ENCODE data around the gene FIGN. TPM values are rescaled to one million over a fixed set of nuclear protein-coding genes. Genes with fewer than 3 reads are reported as not detected.

Gene FIGN
- total and polyA plus RNA-seq, 2 of the 13 experiments (the other 11 are each of a cell fraction or from before 2014, with no cell fraction given), result 6.6 to 6.7 TPM

DNA sequence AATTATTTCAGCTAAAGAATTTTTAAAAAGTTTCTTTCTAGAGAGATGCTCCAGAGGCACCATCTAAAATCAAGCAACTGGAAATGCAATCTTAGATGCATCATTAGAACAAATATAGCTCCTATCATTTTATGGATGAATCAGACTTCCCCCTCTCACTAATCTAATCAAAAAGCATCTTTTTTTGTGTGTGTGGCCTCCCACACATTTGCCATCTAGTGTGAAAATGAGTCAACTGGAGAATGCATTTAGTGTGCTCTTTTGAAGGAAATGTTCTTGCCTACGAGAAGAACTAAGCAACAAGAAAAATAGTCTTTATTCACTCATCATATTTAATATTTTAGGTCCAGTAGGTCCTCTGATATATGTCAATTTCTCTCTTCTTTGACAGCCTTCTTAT is 39.5 kb upstream of the FIGN start (continued):
- TF ChIP-seq, protein P1, sequence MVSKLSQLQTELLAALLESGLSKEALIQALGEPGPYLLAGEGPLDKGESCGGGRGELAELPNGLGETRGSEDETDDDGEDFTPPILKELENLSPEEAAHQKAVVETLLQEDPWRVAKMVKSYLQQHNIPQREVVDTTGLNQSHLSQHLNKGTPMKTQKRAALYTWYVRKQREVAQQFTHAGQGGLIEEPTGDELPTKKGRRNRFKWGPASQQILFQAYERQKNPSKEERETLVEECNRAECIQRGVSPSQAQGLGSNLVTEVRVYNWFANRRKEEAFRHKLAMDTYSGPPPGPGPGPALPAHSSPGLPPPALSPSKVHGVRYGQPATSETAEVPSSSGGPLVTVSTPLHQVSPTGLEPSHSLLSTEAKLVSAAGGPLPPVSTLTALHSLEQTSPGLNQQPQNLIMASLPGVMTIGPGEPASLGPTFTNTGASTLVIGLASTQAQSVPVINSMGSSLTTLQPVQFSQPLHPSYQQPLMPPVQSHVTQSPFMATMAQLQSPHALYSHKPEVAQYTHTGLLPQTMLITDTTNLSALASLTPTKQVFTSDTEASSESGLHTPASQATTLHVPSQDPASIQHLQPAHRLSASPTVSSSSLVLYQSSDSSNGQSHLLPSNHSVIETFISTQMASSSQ (IDR thresholded peaks at IDR 0.05; ENCODE audit: low read depth), result no peak
- TF ChIP-seq, protein P1 (CRISPR knock-in tag; IDR thresholded peaks at IDR 0.05; ENCODE audit: borderline replicate concordance), result no peak
- TF ChIP-seq, protein P2, sequence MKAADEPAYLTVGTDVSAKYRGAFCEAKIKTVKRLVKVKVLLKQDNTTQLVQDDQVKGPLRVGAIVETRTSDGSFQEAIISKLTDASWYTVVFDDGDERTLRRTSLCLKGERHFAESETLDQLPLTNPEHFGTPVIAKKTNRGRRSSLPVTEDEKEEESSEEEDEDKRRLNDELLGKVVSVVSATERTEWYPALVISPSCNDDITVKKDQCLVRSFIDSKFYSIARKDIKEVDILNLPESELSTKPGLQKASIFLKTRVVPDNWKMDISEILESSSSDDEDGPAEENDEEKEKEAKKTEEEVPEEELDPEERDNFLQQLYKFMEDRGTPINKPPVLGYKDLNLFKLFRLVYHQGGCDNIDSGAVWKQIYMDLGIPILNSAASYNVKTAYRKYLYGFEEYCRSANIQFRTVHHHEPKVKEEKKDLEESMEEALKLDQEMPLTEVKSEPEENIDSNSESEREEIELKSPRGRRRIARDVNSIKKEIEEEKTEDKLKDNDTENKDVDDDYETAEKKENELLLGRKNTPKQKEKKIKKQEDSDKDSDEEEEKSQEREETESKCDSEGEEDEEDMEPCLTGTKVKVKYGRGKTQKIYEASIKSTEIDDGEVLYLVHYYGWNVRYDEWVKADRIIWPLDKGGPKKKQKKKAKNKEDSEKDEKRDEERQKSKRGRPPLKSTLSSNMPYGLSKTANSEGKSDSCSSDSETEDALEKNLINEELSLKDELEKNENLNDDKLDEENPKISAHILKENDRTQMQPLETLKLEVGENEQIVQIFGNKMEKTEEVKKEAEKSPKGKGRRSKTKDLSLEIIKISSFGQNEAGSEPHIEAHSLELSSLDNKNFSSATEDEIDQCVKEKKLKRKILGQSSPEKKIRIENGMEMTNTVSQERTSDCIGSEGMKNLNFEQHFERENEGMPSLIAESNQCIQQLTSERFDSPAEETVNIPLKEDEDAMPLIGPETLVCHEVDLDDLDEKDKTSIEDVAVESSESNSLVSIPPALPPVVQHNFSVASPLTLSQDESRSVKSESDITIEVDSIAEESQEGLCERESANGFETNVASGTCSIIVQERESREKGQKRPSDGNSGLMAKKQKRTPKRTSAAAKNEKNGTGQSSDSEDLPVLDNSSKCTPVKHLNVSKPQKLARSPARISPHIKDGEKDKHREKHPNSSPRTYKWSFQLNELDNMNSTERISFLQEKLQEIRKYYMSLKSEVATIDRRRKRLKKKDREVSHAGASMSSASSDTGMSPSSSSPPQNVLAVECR (CRISPR knock-in tag; IDR thresholded peaks at IDR 0.05; ENCODE audit: borderline replicate concordance), result no peak

DNA sequence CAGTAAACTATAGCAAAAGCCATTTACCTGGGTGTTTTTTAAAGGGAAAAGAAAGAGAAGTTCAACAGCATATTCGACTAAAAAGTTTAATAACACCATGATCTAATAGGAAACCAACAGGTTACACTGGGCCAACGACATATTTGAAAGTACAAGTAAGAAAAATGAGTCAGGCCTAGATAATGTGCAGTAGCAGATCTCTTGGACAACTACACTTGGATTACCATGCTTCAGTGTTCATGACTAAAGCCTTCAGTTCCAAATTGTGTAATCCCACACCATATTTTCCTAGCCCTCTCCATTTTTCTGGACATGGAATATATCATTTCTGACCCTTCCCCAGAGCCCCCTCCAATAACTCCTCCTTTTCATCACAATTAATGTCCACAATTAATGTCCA is 39.1 kb upstream of the FIGN start:
- no peaks in the 10 kb centered on the region for H3K36me3 ChIP-seq (replicated peaks in 1 of 2; ENCODE audit: control insufficient read depth in 1 of 2, insufficient read depth in 2 of 2, low read length in 2 of 2)
- POLR2A ChIA-PET, result no interaction called here
- WGBS (ENCODE audit: low lambda C conversion rate), result 1% methylated on average over 2 of the region's 2 CpGs
- H3K27me3 ChIP-seq (ENCODE audit: control insufficient read depth in 1 of 2, insufficient read depth in 2 of 2, low read length in 2 of 2), result no peaks in the 10 kb centered on the region
- H3K27ac ChIP-seq (ENCODE audit: extremely low read length, insufficient read depth, low read length), result no peak overlapping the region
- H4K20me1 ChIP-seq (ENCODE audit: insufficient read depth, low read length), result no peaks in the 10 kb centered on the region
- in situ Hi-C loops (cut with HindIII; ENCODE audit: extremely low pct_ligation_motif_present, low pct_unique_long_range_greater_than_20kb) (no loop called here), intact Hi-C loops (cut with micrococcal nuclease; ENCODE audit: unreplicated experiment) (no loop called here)
- FAIRE-seq (no peak), DNase-seq (ENCODE audit: low spot score) (no peak), ATAC-seq (no peak)
- H3K4me2 ChIP-seq (ENCODE audit: low read depth, low read length), result no peak overlapping the region
- TF ChIP-seq CBX2 (IDR thresholded peaks at IDR 0.05; ENCODE audit: low read depth, low read length), result no peak
- no peak for TF ChIP-seq CBX2 (CRISPR knock-in tag; IDR thresholded peaks at IDR 0.05; ENCODE audit: low read depth)
- no peak for TF ChIP-seq ZNF549 (CRISPR knock-in tag; IDR thresholded peaks at IDR 0.05)
- TF ChIP-seq ZC3H4 (CRISPR knock-in tag; IDR thresholded peaks at IDR 0.05; ENCODE audit: borderline replicate concordance), result no peak
- TF ChIP-seq SMARCE1 (IDR thresholded peaks at IDR 0.05; ENCODE audit: borderline replicate concordance), result no peak
- no peaks in the 10 kb centered on the region for H3K79me2 ChIP-seq (ENCODE audit: insufficient read depth, low read length)
- H3K4me1 ChIP-seq (ENCODE audit: insufficient read depth, low read length), result peaks cover 3% of the 10 kb centered on the region
- CTCF ChIA-PET (ENCODE audit: low intra/inter-chr PET ratio, low total read pairs), result no interaction called here
- no peak overlapping the region for H3K9ac ChIP-seq (ENCODE audit: insufficient read depth, low read depth, low read length)
- H2AFZ ChIP-seq (ENCODE audit: low read length), result no peak overlapping the region
- H3K4me3 ChIP-seq (replicated peaks in 1 of 3; ENCODE audit: insufficient read depth in 1 of 3, low read depth in 2 of 3, low read length in 3 of 3), result no peak overlapping the region
- no TSS peak for BruUV-seq (replicated peaks)
- no peaks in the 10 kb centered on the region for H3K9me3 ChIP-seq (ENCODE audit: low read length)

All from HepG2 (cell line).